EH (cell line): Measurements from ENCODE around the gene SURF2.

ENCODE experiments used
- DNase-seq: peaks from one replicate; pipeline ENCODE4 v3.0.0-alpha.2; 2015; ENCODE audit warnings: low read depth

Gene SURF2

GRCh38 chr9:133354766-133355165 lies 1.6 kb upstream of the SURF2 start:
- DNase-seq, result no peak

- peak; percentile 28 for DNase-seq
These were observed 431 bp upstream of the SURF2 start for GRCh38 chr9:133355881-133356357.

DNA sequence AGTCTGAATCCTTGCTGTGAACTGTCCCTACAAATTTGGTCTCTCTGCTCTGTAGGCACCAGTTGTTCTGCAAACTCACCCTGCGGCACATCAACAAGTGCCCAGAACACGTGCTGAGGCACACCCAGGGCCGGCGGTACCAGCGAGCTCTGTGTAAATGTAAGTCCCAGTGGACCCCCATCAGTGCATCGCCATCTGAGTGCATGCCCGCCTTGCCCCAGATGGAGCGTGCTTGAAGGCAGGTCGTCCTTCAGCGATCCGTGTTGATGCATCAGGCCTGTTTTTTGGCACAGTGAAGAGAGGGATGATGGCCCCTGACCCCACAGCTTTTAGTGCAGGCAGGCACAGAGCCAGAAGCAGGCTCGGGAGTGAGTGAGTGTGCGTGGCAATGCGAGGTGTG lies 1.3 kb downstream of the SURF2 start:
- DNase-seq, result no peak

DNA sequence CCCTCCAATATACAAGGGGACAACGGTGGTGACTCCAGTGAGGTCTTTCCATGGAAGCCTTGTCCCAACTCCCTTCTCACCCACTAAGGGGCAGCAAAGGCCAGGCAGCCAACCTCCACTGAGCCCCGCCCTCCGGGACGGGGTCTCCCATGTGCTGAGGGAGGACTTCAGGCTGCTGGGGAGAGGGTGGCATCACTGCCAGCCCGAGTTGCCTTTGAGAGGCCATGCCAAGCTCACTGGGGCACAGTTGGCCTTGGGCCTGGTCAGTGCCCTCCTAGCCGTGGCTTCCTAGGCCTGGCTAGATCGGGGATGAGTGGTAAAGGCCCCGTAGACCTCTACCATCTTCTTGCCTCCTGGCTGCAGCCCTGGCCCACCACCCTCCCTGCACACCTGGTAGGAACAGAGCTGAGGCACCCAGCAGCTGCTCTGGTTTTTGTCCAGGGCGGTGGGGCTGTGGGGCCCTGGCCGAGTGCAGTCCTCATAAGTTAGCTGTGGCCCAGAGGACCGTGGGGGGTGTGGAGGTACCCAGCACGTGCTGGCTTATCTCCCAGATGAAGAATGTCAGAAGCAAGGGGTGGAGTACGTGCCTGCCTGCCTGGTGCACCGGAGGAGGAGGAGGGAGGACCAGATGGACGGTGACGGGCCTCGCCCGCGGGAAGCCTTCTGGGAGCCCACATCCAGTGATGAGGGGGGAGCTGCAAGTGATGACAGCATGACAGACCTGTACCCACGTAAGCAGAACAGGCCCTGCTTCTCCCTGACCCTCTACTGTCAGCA lies 3.2 kb downstream of the SURF2 start:
- DNase-seq, result peak; percentile 30

GRCh38 chr9:133360400-133361393 lies 4.3 kb downstream of the SURF2 start:
- DNase-seq, result no peak

DNA sequence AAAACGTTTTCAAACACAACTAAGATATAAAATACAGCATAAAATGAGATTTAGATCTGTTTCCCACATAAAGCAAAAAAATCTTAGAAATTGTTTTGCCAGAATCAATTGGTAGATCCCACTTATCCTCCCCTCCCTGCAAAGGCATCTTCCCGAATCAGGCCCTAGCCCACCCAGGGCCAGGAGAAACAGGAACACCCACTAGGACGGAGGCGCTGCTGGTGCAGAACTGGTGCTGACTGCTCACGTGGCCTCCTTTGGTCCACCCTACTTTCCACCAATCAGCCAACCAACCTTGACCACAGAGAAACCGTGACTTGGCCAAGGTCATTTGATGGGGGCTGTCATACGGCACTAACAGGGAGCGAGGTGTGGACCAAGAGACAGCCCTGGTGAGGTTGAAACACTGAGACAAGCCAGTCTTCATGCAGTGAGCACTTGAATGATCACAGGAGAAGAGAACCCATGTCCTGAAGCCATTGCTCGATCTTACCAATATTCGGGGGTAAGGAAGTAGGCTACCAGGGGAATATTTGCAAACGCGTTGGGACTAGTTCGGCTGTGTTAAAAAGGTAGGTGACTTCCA lies 5.2 kb downstream of the SURF2 start:
- no peak for DNase-seq

DNA sequence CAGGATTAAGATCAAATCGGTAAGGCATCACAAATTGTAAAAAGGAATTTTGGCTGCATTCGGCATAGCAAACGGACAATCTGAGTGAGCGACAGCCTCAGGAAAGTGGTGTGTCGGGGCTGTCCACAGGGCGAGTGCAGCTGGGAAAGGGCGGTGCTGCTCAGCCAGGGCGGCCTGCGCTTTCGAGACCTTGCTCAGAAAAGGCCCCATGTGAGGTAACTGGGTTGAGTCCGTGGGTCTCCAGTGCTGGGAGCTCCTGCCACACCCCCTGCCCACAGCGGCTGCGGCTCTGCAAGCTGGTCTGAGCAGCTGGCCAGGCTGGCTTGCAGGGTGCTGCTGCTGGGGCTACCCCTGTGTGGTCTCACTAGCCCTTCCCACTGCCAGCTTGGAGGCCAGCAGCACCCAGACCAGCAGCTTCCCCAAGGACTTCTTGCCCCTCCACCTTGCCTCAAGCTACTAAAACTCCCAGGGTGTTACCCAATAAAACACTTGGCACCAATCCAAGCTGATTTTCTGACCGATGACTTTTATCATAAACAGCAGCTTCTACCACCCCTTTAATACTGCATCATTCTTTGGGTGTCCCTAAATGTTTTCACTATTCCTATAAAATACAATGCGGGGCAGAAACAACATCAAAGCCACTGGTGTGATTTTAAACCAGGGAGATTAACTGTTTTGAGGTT lies 6.2 kb downstream of the SURF2 start:
- DNase-seq, result peak; percentile 18

GRCh38 chr9:133366435-133366834 lies 10.1 kb downstream of the SURF2 start:
- no peak for DNase-seq

DNA sequence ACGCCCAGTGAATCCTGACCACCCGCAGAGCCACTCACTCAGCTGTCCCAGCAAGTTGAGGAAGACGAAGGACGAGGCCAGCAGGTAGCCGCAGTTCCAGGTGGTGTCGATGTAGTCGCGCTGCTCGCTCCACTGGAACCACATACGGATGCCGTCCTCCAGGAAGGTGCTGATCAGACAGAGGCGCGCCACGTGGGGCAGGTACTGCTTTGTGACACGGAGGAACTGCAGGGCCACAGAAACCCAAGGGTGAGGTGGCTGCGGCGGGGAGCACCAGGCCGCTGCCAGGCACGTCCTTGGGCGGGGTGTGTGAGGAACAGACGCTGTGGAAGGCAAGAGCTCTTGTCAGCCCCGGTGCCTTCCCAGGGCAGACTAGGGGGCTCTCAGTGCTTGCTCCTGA lies 10.9 kb downstream of the SURF2 start:
- DNase-seq, result no peak

- no peak for DNase-seq
These were observed 11.4 kb downstream of the SURF2 start for GRCh38 chr9:133367778-133368177.

- no peak for DNase-seq
These were observed 12.0 kb downstream of the SURF2 start for GRCh38 chr9:133368249-133368881.

- no peak for DNase-seq
These were observed 13.1 kb downstream of the SURF2 start for GRCh38 chr9:133369422-133369821.

DNA sequence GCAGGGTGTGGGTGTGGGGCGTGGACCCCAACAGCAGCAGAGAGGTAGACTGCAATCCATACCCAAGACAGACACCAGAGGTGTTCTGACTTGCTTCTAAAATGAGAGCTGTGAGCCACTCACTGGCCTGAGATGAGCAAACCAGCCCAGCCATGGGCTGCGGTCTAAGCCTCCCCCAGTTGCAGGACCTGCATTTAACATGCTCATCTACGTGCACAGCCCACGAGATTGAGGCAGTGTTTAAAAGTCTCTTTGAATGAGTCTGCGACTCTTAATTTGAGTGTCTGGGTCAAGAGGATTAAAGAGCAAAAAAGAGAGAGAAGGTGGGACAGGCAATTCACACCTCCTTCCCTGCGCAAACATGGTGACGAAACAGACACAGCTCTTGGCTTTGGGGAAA lies 13.6 kb downstream of the SURF2 start:
- DNase-seq, result no peak

DNA sequence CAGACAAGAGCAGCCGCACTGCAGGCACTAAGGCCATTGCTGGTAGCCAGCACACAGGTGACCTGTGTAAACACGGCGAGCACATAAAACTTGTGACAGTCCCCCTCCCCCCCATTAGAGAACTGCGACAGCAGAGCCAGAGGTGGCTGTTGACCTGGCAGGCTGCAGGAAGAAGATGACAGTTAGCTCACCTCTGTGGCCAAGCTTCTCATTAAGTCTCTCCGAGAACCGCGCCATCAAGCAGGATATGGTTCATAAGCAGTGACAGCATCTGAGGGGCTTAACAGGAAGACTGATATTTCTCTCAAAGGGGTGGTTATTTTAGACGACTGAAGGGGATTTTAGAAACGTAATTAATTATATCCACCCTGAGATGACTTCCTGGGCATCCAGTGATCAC lies 14.3 kb downstream of the SURF2 start:
- DNase-seq, result no peak

DNA sequence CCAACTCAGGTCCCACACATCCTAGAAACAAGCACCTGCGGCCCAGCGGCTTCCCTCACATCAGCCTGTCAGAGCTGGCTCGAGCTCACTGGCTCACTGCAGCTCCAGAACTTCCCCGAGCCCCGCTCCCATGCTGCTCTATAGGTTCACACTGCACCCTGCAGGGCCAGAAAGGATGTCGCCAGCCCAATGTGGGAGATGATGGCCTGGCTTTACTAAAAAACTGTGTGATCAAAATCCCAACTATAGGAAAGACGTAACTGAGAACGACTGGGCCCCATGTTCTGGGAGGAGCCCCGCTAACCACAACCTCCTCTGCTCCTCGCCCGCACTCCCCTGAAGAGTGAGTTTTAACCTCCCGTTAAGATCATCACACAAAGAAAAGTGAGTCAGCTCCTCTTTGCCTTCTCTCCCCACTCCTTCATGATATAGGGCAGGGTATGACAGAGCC lies 14.9 kb downstream of the SURF2 start:
- DNase-seq, result no peak

- DNase-seq, result no peak
These were observed 15.8 kb downstream of the SURF2 start for GRCh38 chr9:133372144-133372543.

- peak; percentile 71 for DNase-seq
These were observed 18.3 kb downstream of the SURF2 start for GRCh38 chr9:133374612-133375115.

DNA sequence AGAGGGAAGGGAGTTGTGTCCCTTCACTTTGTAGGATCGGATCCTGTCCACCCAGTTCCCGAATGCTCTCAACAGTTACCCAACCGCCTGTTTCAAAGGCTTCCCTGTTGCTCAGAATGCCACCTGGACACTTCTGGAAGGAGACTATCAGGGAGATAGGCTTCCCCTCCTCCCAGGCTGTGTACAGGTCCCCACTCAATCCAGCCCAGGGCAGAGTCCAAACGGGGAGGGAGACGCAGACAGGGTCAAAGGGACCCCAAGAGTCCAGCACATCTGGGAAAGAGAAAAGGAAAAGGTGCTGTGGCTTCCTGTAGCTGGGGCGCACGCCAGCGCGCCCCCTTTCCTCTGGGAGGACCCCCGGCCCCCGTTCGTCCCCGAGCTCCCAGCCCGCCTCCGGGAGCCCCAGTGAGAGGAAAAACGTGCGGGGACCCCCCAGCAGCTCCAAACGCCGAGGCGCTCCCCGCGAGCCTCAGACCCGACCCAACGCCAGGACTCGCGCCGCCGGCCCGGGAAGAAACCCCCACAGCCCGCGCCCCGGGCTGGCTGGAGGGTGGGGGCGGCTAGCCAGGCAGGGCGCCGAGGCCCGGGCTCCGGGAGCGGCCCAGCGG lies 18.9 kb downstream of the SURF2 start:
- DNase-seq, result peak; percentile 54

- DNase-seq, result peak; percentile 96
These were observed 19.6 kb downstream of the SURF2 start, which contains the start of the genes STKLD1 and SURF4 for GRCh38 chr9:133375724-133376654. STKLD1 (plus strand) TSS chr9:133376366; CDS start chr9:133376474, 108 bp downstream. SURF4 (minus strand) TSS chr9:133376060; CDS start chr9:133375969, 91 bp downstream.
